ENCODE measurements around the gene LSAMP. TPM values are rescaled to one million over a fixed set of nuclear protein-coding genes. Genes with fewer than 3 reads are reported as not detected.
A peak's percentile ranks its signal among the peaks of the same experiment; 100 is the strongest.

LSAMP gene
- polyA plus RNA-seq, 1 of the 3 experiments (the other 2 are of a cell fraction), result 6.6 TPM

DNA sequence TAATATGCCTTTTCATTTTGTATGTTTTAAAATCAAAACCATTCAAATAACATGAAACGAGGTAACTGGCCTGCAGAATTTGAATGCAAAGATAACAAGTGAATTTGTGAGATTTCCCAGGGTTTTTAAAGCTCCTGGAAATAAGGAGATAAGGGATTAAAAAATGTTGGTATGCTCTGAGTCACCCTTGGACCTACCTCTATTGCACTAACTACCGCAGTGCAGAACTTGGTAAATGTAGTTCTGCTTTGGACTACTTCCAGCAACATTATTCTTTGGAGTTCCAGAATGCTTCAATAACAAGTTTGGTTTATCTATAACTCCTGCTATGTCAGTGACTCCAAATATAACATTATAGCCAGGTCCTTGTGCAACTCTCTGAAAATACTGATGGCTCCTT, 620.2 kb downstream of the LSAMP start:
- CTCF ChIA-PET, result interaction anchor here (1.1 to 1.8 kb wide), 3 partner anchors 17 to 732 kb away, joined by 3 to 4 read pairs (median 3); no protein-coding TSS in a partner anchor
- DNase-seq, result no peak
- no peaks in the 10 kb centered on the region for H3K27me3 ChIP-seq (ENCODE audit: insufficient read depth)
- H3K9ac ChIP-seq, result no peak overlapping the region
- no peaks in the 10 kb centered on the region for H3K9me3 ChIP-seq
- no peaks in the 10 kb centered on the region for H3K9me2 ChIP-seq
- peaks cover 0 to 8% of the 10 kb centered on the region in 2 experiments; a peak in 3 of 4 replicates for H3K4me1 ChIP-seq (ENCODE audit: control insufficient read depth in 1 of 2, insufficient read depth in 2 of 2, low read depth in 1 of 2, low read length in 1 of 2)
- POLR2A ChIA-PET, result no interaction called here
- H3K4me2 ChIP-seq, result no peak overlapping the region
- 13% methylated on average over 2 of the region's 2 CpGs for WGBS (ENCODE audit: low lambda C conversion rate)
- peaks cover 8% of the 10 kb centered on the region for H3F3A ChIP-seq (replicated peaks; ENCODE audit: insufficient read depth)
- TF ChIP-seq TCF12 (IDR thresholded peaks at IDR 0.05) (peak; percentile 70), NFIC (IDR thresholded peaks at IDR 0.05; ENCODE audit: borderline replicate concordance) (peak; percentile 65; the same call in 1 of the 2 replicates), NRF1 (IDR thresholded peaks at IDR 0.05; ENCODE audit: low read depth, low read length) (no peak), FOXM1 (IDR thresholded peaks at IDR 0.05; ENCODE audit: low read depth) (no peak), TEAD4 (IDR thresholded peaks at IDR 0.05; ENCODE audit: borderline replicate concordance, insufficient read depth) (peak; percentile 58; the same call in 1 of the 2 replicates), SMC3 (IDR thresholded peaks at IDR 0.05; ENCODE audit: low read depth, low read length) (no peak), USF2 (IDR thresholded peaks at IDR 0.05; ENCODE audit: borderline replicate concordance, low read depth, low read length) (no peak), GATA2 (CRISPR knock-in tag; IDR thresholded peaks at IDR 0.05) (no peak), FOSL2 (IDR thresholded peaks at IDR 0.05; ENCODE audit: borderline replicate concordance, low read depth) (peak; percentile 74; the same call in 1 of the 2 replicates), MXI1 (IDR thresholded peaks at IDR 0.05; ENCODE audit: low read depth, low read length) (no peak), EZH2phosphoT487 (IDR thresholded peaks at IDR 0.05; ENCODE audit: borderline replicate concordance, low read depth) (no peak), YY1 (IDR thresholded peaks at IDR 0.05; ENCODE audit: low read depth) (no peak), JUND (IDR thresholded peaks at IDR 0.05) (peak; percentile 72), RFX5 (IDR thresholded peaks at IDR 0.05; ENCODE audit: low read length) (no peak)
- TF ChIP-seq, protein P1, sequence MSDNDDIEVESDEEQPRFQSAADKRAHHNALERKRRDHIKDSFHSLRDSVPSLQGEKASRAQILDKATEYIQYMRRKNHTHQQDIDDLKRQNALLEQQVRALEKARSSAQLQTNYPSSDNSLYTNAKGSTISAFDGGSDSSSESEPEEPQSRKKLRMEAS (IDR thresholded peaks at IDR 0.05; ENCODE audit: low read depth), result no peak
- TF ChIP-seq, protein P2, sequence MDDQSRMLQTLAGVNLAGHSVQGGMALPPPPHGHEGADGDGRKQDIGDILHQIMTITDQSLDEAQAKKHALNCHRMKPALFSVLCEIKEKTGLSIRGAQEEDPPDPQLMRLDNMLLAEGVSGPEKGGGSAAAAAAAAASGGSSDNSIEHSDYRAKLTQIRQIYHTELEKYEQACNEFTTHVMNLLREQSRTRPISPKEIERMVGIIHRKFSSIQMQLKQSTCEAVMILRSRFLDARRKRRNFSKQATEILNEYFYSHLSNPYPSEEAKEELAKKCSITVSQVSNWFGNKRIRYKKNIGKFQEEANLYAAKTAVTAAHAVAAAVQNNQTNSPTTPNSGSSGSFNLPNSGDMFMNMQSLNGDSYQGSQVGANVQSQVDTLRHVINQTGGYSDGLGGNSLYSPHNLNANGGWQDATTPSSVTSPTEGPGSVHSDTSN (IDR thresholded peaks at IDR 0.05), result peak; percentile 49
- peak overlapping the region in 1 of 2 experiments; percentile 21; a peak in 1 of 4 replicates for H3K27ac ChIP-seq (ENCODE audit: low read depth in 2 of 2, low read length in 1 of 2)
- H3K36me3 ChIP-seq (replicated peaks in 1 of 2; ENCODE audit: control insufficient read depth in 1 of 2, insufficient read depth in 2 of 2, low read length in 1 of 2), result no peaks in the 10 kb centered on the region
- no peak overlapping the region for H3K4me3 ChIP-seq (ENCODE audit: low read depth in 2 of 2, low read length in 1 of 2)
- no peaks in the 10 kb centered on the region for H4K20me1 ChIP-seq (ENCODE audit: insufficient read depth)
- H2AFZ ChIP-seq (ENCODE audit: low read depth), result no peak overlapping the region
- H3K79me2 ChIP-seq (ENCODE audit: insufficient read depth), result no peaks in the 10 kb centered on the region

DNA sequence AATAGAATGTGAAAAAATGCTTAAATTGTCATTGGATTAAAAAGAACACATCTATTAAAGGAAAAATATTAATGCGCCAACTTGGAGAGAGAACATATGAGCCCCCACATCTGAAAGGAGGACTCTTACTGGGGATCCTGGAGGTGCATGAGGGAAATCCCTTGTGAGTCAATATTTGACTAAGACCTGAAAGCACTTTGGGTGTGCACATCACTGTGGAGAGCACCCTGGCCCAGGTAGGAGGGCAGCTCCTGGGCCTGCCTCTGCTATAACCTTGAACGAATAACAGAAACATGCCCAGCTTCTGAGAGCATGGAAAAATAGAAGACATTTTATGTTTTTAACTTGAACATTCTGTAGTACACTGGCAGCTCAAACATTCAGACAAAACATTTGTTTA, 622.2 kb downstream of the LSAMP start:
- DNase-seq, result no peak
- no peaks in the 10 kb centered on the region for H4K20me1 ChIP-seq (ENCODE audit: insufficient read depth)

More for the DNA sequence above, 622.2 kb downstream of the LSAMP start:
- Histone ChIP-seq H3K4me2 (no peak overlapping the region), H3K4me1 (ENCODE audit: control insufficient read depth in 1 of 2, insufficient read depth in 2 of 2, low read depth in 1 of 2, low read length in 1 of 2) (peaks cover 0 to 8% of the 10 kb centered on the region in 2 experiments; a peak in 2 of 4 replicates), H3K9me2 (no peaks in the 10 kb centered on the region), H3K27ac (ENCODE audit: low read depth in 2 of 2, low read length in 1 of 2) (no peak overlapping the region), H2AFZ (ENCODE audit: low read depth) (no peak overlapping the region), H3K9ac (no peak overlapping the region), H3F3A (replicated peaks; ENCODE audit: insufficient read depth) (peaks cover 8% of the 10 kb centered on the region), H3K36me3 (replicated peaks in 1 of 2; ENCODE audit: control insufficient read depth in 1 of 2, insufficient read depth in 2 of 2, low read length in 1 of 2) (no peaks in the 10 kb centered on the region), H3K27me3 (ENCODE audit: insufficient read depth) (no peaks in the 10 kb centered on the region), H3K9me3 (no peaks in the 10 kb centered on the region), H3K4me3 (ENCODE audit: low read depth in 2 of 2, low read length in 1 of 2) (no peak overlapping the region), H3K79me2 (ENCODE audit: insufficient read depth) (no peaks in the 10 kb centered on the region)
- 95% methylated on average over 2 of the region's 2 CpGs for whole genome bisulfite sequencing (ENCODE audit: low lambda C conversion rate)
- TF ChIP-seq USF2 (IDR thresholded peaks at IDR 0.05; ENCODE audit: borderline replicate concordance, low read depth, low read length), result no peak
- TF ChIP-seq TEAD4 (IDR thresholded peaks at IDR 0.05; ENCODE audit: borderline replicate concordance, insufficient read depth), result no peak
- TF ChIP-seq CHD2 (IDR thresholded peaks at IDR 0.05; ENCODE audit: low read length, partially characterized antibody), result no peak
- TF ChIP-seq GABPA (IDR thresholded peaks at IDR 0.05; ENCODE audit: low read depth), result no peak
- no peak for TF ChIP-seq RFX5 (IDR thresholded peaks at IDR 0.05; ENCODE audit: low read length)
- TF ChIP-seq ELF1 (IDR thresholded peaks at IDR 0.05), result no peak
- TF ChIP-seq FOSL2 (IDR thresholded peaks at IDR 0.05; ENCODE audit: borderline replicate concordance, low read depth), result no peak
- no peak for TF ChIP-seq ZBTB33 (IDR thresholded peaks at IDR 0.05; ENCODE audit: borderline replicate concordance, low read depth)
- no peak for TF ChIP-seq SIN3A (IDR thresholded peaks at IDR 0.05; ENCODE audit: borderline replicate concordance, low read depth, low read length)
- CTCF ChIA-PET, result interaction anchor here (1.0 to 2.0 kb wide), 3 partner anchors 8 to 606 kb away, joined by 3 to 4 read pairs (median 3); no protein-coding TSS in a partner anchor
- POLR2A ChIA-PET, result no interaction called here

Measured in SK-N-SH (cell line).